K562 (cell line): ENCODE results near the gene LACTBL1. TPM values are rescaled to one million over a fixed set of nuclear protein-coding genes. Genes with fewer than 3 reads are reported as not detected.

ENCODE experiments used
- ATAC-seq: fragments of 200-7000 bp; cut with Tn5 transposase; 3 replicates; pipeline ENCODE4 v1.9.1; 2020; ENCODE audit warnings: moderate library complexity
- BruUV-seq: library from RNA; stranded (reverse); fragments of 400-500 nt; replicated peaks from 2 replicates; lab custom pipeline; 2021; lab: Mats Ljungman, UMichigan
- CTCF ChIA-PET: fragments of 300-600 bp; formaldehyde crosslinking; extraction: SDS; loops from one replicate; lab custom pipeline; 2021; ENCODE audit warnings: low intra/inter-chr PET ratio; lab: Yijun Ruan, JAX
- POLR2A ChIA-PET: fragments of 300-600, 350-650 bp; sonication (Branson Sonifier 250); formaldehyde crosslinking; extraction: SDS; loops from one replicate; lab custom pipeline; 2021; ENCODE audit warnings: antibody characterized with exemption, inconsistent platforms; lab: Yijun Ruan, JAX
- DNase-seq, 4 experiments: peaks; one replicate each; pipeline versions ENCODE4 v3.0.0 to v3.0.0-alpha.2; 2011 to 2018; ENCODE audit warnings: low spot score in 3 of 4, mixed read lengths in 3 of 4; ENCODE audit errors: extremely low read depth in 1 of 4
- FAIRE-seq: peaks from 2 replicates; lab custom pipeline; 2011; peaks lifted over from hg19 to GRCh38; lab: Jason Lieb, UNC
- H2AFZ ChIP-seq: 2 replicates; pipeline ENCODE4 v1.6.0; 2011; ENCODE audit warnings: low read depth, low read length, control low read depth, inconsistent platforms
- H3K27ac ChIP-seq: fragments of 200-600 bp; 3 replicates; pipeline ENCODE4 v1.8.0; 2011; ENCODE audit warnings: low read depth, mild to moderate bottlenecking, control low read depth, inconsistent platforms, low read length, moderate library complexity, mixed read lengths; ENCODE audit errors: extremely low read depth
- H3K27me3 ChIP-seq, 2 experiments: fragments of 300-600 bp in 1 of 2; 2 replicates in 1 of 2; 3 replicates in 1 of 2; pipeline versions ENCODE4 v1.6.0 to v1.8.0; 2011; ENCODE audit warnings: inconsistent platforms in 2 of 2, low read length in 2 of 2, mild to moderate bottlenecking in 1 of 2, mixed read lengths in 1 of 2, moderate library complexity in 1 of 2; ENCODE audit not compliant: control insufficient read depth in 2 of 2, insufficient read depth in 2 of 2
- H3K36me3 ChIP-seq: fragments of 300-600 bp; 3 replicates; pipeline ENCODE4 v1.8.0; 2011; ENCODE audit warnings: mild to moderate bottlenecking, low read length, inconsistent platforms; ENCODE audit not compliant: control insufficient read depth, insufficient read depth
- H3K4me1 ChIP-seq, 2 experiments: fragments of 200-600 bp in 1 of 2; replicated peaks in 1 of 2; 2 replicates in 1 of 2; 3 replicates in 1 of 2; pipeline versions ENCODE4 v1.5.1 to v1.8.0; 2011; ENCODE audit warnings: inconsistent platforms in 2 of 2, low read length in 2 of 2, mild to moderate bottlenecking in 1 of 2, mixed read lengths in 1 of 2, moderate library complexity in 1 of 2; ENCODE audit not compliant: control insufficient read depth in 2 of 2, insufficient read depth in 2 of 2
- H3K4me2 ChIP-seq: 2 replicates; pipeline ENCODE4 v1.6.1; 2011; ENCODE audit warnings: low read length, control low read depth, inconsistent platforms, mixed read lengths; ENCODE audit not compliant: insufficient read depth
- H3K4me3 ChIP-seq: fragments of 200-600 bp; sonication (generic), shearing (Covaris generic); 2 replicates; pipeline ENCODE4 v1.5.1; 2016; ENCODE audit warnings: control low read depth, inconsistent platforms
- H3K79me2 ChIP-seq: fragments of 200-600 bp; 3 replicates; pipeline ENCODE4 v1.8.0; 2011; ENCODE audit warnings: low read length, inconsistent platforms; ENCODE audit not compliant: control insufficient read depth, insufficient read depth
- H3K9ac ChIP-seq, 2 experiments: 2 replicates each; pipeline versions ENCODE4 v1.6.0 to v1.6.1; 2011; ENCODE audit warnings: low read depth in 2 of 2, low read length in 2 of 2, control low read depth in 1 of 2, inconsistent platforms in 1 of 2, mild to moderate bottlenecking in 1 of 2, mixed read lengths in 1 of 2; ENCODE audit not compliant: insufficient read depth in 1 of 2
- H3K9me1 ChIP-seq: one replicate; pipeline ENCODE4 v1.6.0; 2011; ENCODE audit warnings: inconsistent platforms, mild to moderate bottlenecking, low read length, moderate library complexity; ENCODE audit not compliant: control insufficient read depth, insufficient read depth
- H3K9me3 ChIP-seq: replicated peaks from 2 replicates; pipeline ENCODE4 v1.5.1; 2011; ENCODE audit warnings: low read depth, low read length, inconsistent platforms; ENCODE audit not compliant: control insufficient read depth, insufficient read depth
- H4K20me1 ChIP-seq: replicated peaks from 2 replicates; pipeline ENCODE4 v1.6.1; 2011; ENCODE audit warnings: low read length, inconsistent platforms, mixed read lengths; ENCODE audit not compliant: control insufficient read depth, insufficient read depth
- COPS2 ChIP-seq: fragments of 450-650 bp; conservative IDR thresholded peaks from 2 replicates; pipeline ENCODE4 v1.6.1; 2016; ENCODE audit warnings: mild to moderate bottlenecking, moderate library complexity
- L3MBTL2 ChIP-seq: fragments of 450-650 bp; IDR thresholded peaks from 2 replicates; pipeline ENCODE4 v1.6.1; 2016; ENCODE audit warnings: mild to moderate bottlenecking, moderate library complexity
- PATZ1 ChIP-seq: fragments of 250-450 bp; sonication (Bioruptor Pico); IDR thresholded peaks from 2 replicates; pipeline ENCODE4 v1.5.0; 2020; ENCODE audit warnings: mild to moderate bottlenecking, borderline replicate concordance
- RBM15 ChIP-seq: fragments of 200-400 bp; formaldehyde crosslinking; IDR thresholded peaks from 2 replicates; pipeline ENCODE4 v1.6.1; 2018; ENCODE audit warnings: mild to moderate bottlenecking, low read length, moderate library complexity; ENCODE audit not compliant: insufficient read depth
- TFE3 ChIP-seq: fragments of 450-650 bp; formaldehyde crosslinking; IDR thresholded peaks from 2 replicates; pipeline ENCODE4 v1.4.0; 2020; ENCODE audit warnings: mild to moderate bottlenecking, mixed read lengths
- ZBTB11 ChIP-seq, 3 experiments: fragments of 200-800 bp in 1 of 3; fragments of 250-450 bp in 1 of 3; fragments of 450-650 bp in 1 of 3; sonication (Bioruptor Pico) in 1 of 3; sonication (Bioruptor generic) in 1 of 3; formaldehyde crosslinking in 1 of 3; IDR thresholded peaks; 2 replicates each; pipeline versions ENCODE4 v1.6.1 to v1.8.0; 2016 to 2022; ENCODE audit warnings: mild to moderate bottlenecking in 2 of 3, missing genetic modification characterization in 2 of 3, missing compliant biosample characterization in 1 of 3, moderate library complexity in 1 of 3
- ZKSCAN3 ChIP-seq: fragments of 250-450 bp; sonication (Bioruptor Pico); IDR thresholded peaks from 2 replicates; pipeline ENCODE4 v1.4.0; 2020
- ZNF609 ChIP-seq: sonication (generic); formaldehyde crosslinking; IDR thresholded peaks from 2 replicates; pipeline ENCODE4 v1.8.1; 2023; ENCODE audit warnings: missing genetic modification reagents, mild to moderate bottlenecking, borderline replicate concordance
- ZSCAN32 ChIP-seq: fragments of 450-650 bp; formaldehyde crosslinking; IDR thresholded peaks from 2 replicates; pipeline ENCODE4 v1.4.0; 2020; ENCODE audit warnings: mild to moderate bottlenecking, moderate library complexity
- WGBS: fragments of 100-300 bp; shearing (Covaris generic); methylation state at CpG from one replicate; pipeline ENCODE4 v1.1.6; 2016; ENCODE audit warnings: low coverage, mixed read lengths; ENCODE audit not compliant: insufficient coverage; ENCODE audit errors: missing lambda C conversion rate; 5-methylcytosine and 5-hydroxymethylcytosine counted together
- in situ Hi-C: fragments of 300-500 bp; cut with MboI; formaldehyde crosslinking; loops from 4 replicates; pipeline ENCODE4 v1.15.0; 2018; ENCODE audit warnings: inconsistent platforms, mixed read lengths
- intact Hi-C: fragments of 100-400 bp; cut with micrococcal nuclease; formaldehyde crosslinking; loops from 2 replicates; pipeline ENCODE4 v1.14.2; 2022
- polyA plus RNA-seq, 8 experiments: library from polyadenylated mRNA; depleted of rRNA in 4 of 8; stranded (reverse) in 5 of 8; unstranded in 3 of 8; fragments of >200 nt; fragmentation: Nextera tagmentation in 2 of 8; fragmentation: Illumina TruSeq in 1 of 8; extraction: Ambion mirVana in 2 of 8; extraction: Trizol in 1 of 8; gene quantifications; 2 replicates each; pipeline versions ENCODE4 v1.2.1 to v1.2.3, GENCODE V29; 2011 to 2014; ENCODE audit warnings: inconsistent platforms in 1 of 8, missing spikeins in 1 of 8
- total RNA-seq, 7 experiments: library from RNA; depleted of rRNA in 6 of 7; stranded (reverse); fragments of >200 nt in 6 of 7; fragmentation: Illumina TruSeq in 2 of 7; extraction: Trizol in 2 of 7; gene quantifications; 2 replicates each; pipeline versions ENCODE4 v1.2.1 to v1.2.3, GENCODE V29; 2011 to 2021; ENCODE audit warnings: low replicate concordance in 1 of 7

The LACTBL1 gene
- total and polyA plus RNA-seq, 9 of the 15 experiments (the other 6 are each of a cell fraction or from before 2014, with no cell fraction given), result not detected

GRCh38 chr1:22907528-22907927 lies 65.1 kb downstream of the LACTBL1 start:
- WGBS, result 0% methylated on average over 3 of the region's 3 CpGs
- TF ChIP-seq PATZ1 (CRISPR knock-in tag), result no peak
- TF ChIP-seq ZBTB11 (CRISPR knock-in tag; IDR thresholded peaks at IDR 0.05), result no peak
- TF ChIP-seq ZKSCAN3, result no peak
- no peak for TF ChIP-seq ZSCAN32 (CRISPR knock-in tag)
- TF ChIP-seq TFE3 (CRISPR knock-in tag), result no peak
- TF ChIP-seq ZNF609 (CRISPR knock-in tag), result no peak
- no peak for TF ChIP-seq RBM15
- no peak for TF ChIP-seq L3MBTL2
- no peak for TF ChIP-seq COPS2

More at GRCh38 chr1:22907528-22907927, 65.1 kb downstream of the LACTBL1 start:
- DNase-seq (no peak), ATAC-seq (no peak), FAIRE-seq (no peak)
- Histone ChIP-seq H3K9me1 (no peaks in the 10 kb centered on the region), H3K4me1 (no peaks in the 10 kb centered on the region), H3K36me3 (no peaks in the 10 kb centered on the region), H3K27ac (no peak overlapping the region), H3K4me3 (no peak overlapping the region), H2AFZ (no peak overlapping the region), H3K9me3 (no peaks in the 10 kb centered on the region; the same call in 1 of the 2 replicates), H3K79me2 (no peaks in the 10 kb centered on the region), H3K4me2 (no peak overlapping the region), H3K9ac (no peak overlapping the region), H3K27me3 (peaks cover 27 to 80% of the 10 kb centered on the region in 2 experiments), H4K20me1 (peaks cover 16% of the 10 kb centered on the region; the same call in 1 of the 2 replicates)
- intact Hi-C loops (no loop called here), in situ Hi-C loops (no loop called here)
- ChIA-PET CTCF (no interaction called here), POLR2A (interaction anchor here (0.6 to 1.5 kb wide), 3 partner anchors 10 to 610 kb away, joined by 3 to 4 read pairs (median 3); no protein-coding TSS in a partner anchor)
- BruUV-seq, result no TSS peak
